Thyroid gland (tissue), 4 donors: Measurements from ENCODE around the gene RAB40C.

Source experiments
- CTCF ChIP-seq, 6 experiments: fragments of 200-600 bp in 3 of 6; fragments of 450-650 bp in 3 of 6; sonication (generic) in 3 of 6; IDR thresholded peaks; one replicate each; pipeline ENCODE4 v1.5.1; 2016 to 2019; ENCODE audit warnings: antibody characterized with exemption in 6 of 6, mild to moderate bottlenecking in 2 of 6, inconsistent platforms in 1 of 6, moderate library complexity in 1 of 6
- POLR2A ChIP-seq, 2 donors: fragments of 450-650 bp; IDR thresholded peaks; one replicate each; pipeline ENCODE4 v1.6.1; 2017; ENCODE audit warnings: antibody characterized with exemption in 2 of 2, mild to moderate bottlenecking in 2 of 2, moderate library complexity in 1 of 2

- TF ChIP-seq CTCF (IDR thresholded peaks at IDR 0.05) (no peak), POLR2A (IDR thresholded peaks at IDR 0.05) (no peak)
These were observed 36.1 kb upstream of the RAB40C start for GRCh38 chr16:553601-554296.
